NT2/D1 (cell line): ENCODE data around the gene LHFPL3.

ENCODE experiments used
- SUZ12 ChIP-seq: IDR thresholded peaks from 2 replicates; pipeline ENCODE4 v1.6.1; 2011; ENCODE audit not compliant: insufficient read length, insufficient read depth; ENCODE audit errors: extremely low read depth
- ZNF274 ChIP-seq: IDR thresholded peaks from 2 replicates; pipeline ENCODE4 v1.6.1; 2011; ENCODE audit warnings: mild to moderate bottlenecking, low read depth, low read length

DNA sequence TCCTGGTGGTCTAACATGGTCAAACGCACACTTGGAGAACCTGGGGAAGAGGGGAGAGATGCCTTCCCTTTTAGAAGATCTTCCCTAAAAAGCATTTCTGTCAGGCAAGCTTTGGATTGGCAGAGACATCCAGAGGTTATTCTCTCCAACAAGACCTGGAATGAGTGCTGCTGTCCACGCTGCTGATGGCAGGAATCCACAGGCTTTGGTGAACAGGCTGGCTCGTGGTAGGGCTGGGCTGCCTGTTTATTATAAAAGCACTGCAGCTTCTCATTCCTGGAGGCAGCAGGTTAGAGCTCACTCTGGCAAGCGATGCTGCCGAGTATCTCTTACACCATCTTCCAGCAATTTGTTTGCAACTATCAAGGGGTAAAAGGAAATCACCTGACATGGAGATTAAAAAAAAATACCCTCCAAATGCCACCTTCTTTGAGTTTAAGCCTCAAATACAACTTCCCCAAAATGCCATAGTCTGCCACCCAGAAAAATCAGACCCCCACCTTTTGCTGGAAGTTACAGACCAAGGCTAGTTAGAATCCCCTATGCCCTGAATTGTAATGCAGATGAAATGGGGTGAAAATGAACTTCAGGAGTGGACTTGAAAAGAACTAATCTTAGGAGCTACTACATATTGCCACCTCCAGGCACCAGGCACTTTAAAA is 533.5 kb downstream of the LHFPL3 start:
- TF ChIP-seq ZNF274 (no peak), SUZ12 (no peak)
